Kidney epithelial cell (primary cell): ENCODE measurements around the gene FGF8. TPM values are rescaled to one million over a fixed set of nuclear protein-coding genes. Genes with fewer than 3 reads are reported as not detected.

Experiments used
- DNase-seq: peaks from one replicate; pipeline ENCODE4 v3.0.0-alpha.2; 2010; ENCODE audit warnings: low read depth
- H3K27me3 ChIP-seq: 2 replicates; pipeline ENCODE4 v1.6.0; 2011; ENCODE audit warnings: low read length; ENCODE audit not compliant: control insufficient read depth, insufficient read depth
- H3K36me3 ChIP-seq: 2 replicates; pipeline ENCODE4 v1.5.1; 2011; ENCODE audit warnings: low read length; ENCODE audit not compliant: control insufficient read depth, insufficient read depth
- H3K4me3 ChIP-seq: 2 replicates; pipeline ENCODE4 v1.5.1; 2011; ENCODE audit warnings: low read depth, mild to moderate bottlenecking, control low read depth, low read length
- total RNA-seq: library from RNA; depleted of rRNA; stranded (reverse); fragments of >200 nt; gene quantifications from 2 replicates; pipeline ENCODE4 v1.2.3, GENCODE V29; 2015
- TF ChIP-seq, protein P1 (sequence below): IDR thresholded peaks from 2 replicates; pipeline ENCODE4 v1.5.1; 2011; ENCODE audit warnings: mild to moderate bottlenecking, moderate library complexity, low read length, control low read depth, inconsistent platforms; ENCODE audit not compliant: insufficient read depth, poor library complexity, severe bottlenecking

Gene FGF8
- total RNA-seq, 1 donor from 2014 or later: not detected

DNA sequence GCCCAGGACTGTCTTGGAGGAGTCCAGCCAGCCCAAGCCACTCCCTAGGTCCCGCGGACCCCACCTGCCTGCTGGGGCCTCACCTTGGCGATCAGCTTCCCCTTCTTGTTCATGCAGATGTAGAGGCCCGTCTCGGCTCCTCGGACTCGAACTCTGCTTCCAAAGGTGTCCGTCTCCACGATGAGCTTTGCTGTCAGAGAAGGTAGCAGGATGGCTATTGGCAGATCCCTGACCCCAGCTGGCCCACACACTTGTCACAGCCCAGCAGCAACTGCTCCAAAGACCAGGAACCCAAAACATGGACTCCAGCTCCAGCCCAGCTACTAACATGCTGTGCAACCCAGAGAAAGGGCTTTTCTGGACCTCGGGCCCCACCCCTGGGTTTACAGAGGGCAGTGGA, 4.5 kb downstream of the FGF8 start:
- no peak for DNase-seq
- Histone ChIP-seq H3K27me3 (peaks cover 74% of the 10 kb centered on the region), H3K4me3 (no peak overlapping the region), H3K36me3 (no peaks in the 10 kb centered on the region)
- TF ChIP-seq, protein P1, sequence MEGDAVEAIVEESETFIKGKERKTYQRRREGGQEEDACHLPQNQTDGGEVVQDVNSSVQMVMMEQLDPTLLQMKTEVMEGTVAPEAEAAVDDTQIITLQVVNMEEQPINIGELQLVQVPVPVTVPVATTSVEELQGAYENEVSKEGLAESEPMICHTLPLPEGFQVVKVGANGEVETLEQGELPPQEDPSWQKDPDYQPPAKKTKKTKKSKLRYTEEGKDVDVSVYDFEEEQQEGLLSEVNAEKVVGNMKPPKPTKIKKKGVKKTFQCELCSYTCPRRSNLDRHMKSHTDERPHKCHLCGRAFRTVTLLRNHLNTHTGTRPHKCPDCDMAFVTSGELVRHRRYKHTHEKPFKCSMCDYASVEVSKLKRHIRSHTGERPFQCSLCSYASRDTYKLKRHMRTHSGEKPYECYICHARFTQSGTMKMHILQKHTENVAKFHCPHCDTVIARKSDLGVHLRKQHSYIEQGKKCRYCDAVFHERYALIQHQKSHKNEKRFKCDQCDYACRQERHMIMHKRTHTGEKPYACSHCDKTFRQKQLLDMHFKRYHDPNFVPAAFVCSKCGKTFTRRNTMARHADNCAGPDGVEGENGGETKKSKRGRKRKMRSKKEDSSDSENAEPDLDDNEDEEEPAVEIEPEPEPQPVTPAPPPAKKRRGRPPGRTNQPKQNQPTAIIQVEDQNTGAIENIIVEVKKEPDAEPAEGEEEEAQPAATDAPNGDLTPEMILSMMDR: no peak

GRCh38 chr10:101770331-101771215, 5.3 kb downstream of the FGF8 start:
- peaks cover 74% of the 10 kb centered on the region for H3K27me3 ChIP-seq
- H3K4me3 ChIP-seq: no peak overlapping the region
- H3K36me3 ChIP-seq: no peaks in the 10 kb centered on the region
- TF ChIP-seq, protein P1: no peak
- no peak for DNase-seq

GRCh38 chr10:101769541-101770180, 6.3 kb downstream of the FGF8 start:
- Histone ChIP-seq H3K36me3 (no peaks in the 10 kb centered on the region), H3K27me3 (peaks cover 71% of the 10 kb centered on the region), H3K4me3 (no peak overlapping the region)
- TF ChIP-seq, protein P1: no peak
- no peak for DNase-seq

GRCh38 chr10:101768791-101769170, 7.1 kb downstream of the FGF8 start:
- Histone ChIP-seq H3K27me3 (peaks cover 62% of the 10 kb centered on the region), H3K36me3 (no peaks in the 10 kb centered on the region), H3K4me3 (no peak overlapping the region)
- no peak for DNase-seq
- TF ChIP-seq, protein P1: no peak

DNA sequence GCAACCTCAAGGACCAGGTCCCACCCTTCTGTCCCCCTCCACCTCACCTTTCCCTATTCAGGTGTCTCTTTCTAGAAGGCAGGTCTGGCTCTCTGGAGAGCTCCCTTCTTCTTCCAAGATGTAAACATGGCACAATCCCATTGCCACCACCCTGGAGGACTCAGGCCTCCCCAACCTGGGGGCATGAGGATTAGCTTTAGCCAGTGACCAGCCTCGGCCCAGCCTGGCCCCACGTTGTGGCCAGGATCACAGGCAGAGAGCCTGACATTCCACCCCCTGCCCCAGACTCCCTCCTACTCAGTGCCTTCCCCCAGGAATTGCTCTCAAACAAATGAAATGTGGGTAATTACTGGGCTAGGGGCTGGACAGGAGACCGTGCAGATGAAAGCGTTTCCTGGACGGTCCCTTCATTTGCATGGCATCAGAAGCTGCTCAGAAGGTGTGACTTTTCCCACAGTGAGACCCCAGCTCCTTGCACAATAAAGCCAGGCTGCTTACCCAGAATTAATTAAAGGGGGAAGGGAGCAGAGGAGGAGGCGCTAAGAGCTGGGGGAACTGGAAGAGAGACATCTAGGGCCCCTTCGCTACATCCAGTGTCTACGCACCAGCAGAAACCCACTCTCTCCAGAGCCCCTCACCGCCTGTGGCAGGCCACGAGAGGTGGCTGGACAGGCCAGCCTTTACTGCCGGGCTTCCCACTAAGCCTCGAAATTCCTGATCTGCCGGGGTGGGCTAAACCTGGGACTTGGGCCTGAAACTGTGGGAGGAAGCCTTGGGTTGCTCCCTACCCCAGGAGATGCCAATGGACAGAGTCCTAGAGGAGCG, 7.7 kb downstream of the FGF8 start:
- no peak for DNase-seq
- Histone ChIP-seq H3K27me3 (peaks cover 60% of the 10 kb centered on the region), H3K4me3 (no peak overlapping the region), H3K36me3 (no peaks in the 10 kb centered on the region)
- TF ChIP-seq, protein P1: no peak
